SK-N-MC (cell line): ENCODE measurements around the gene COL6A1.

Experiments
- EZH2 ChIP-seq: fragments of 200-600 bp; sonication (generic); IDR thresholded peaks from one replicate; pipeline ENCODE4 v1.6.1; 2017; ENCODE audit warnings: antibody characterized with exemption
- POLR2AphosphoS5 ChIP-seq: IDR thresholded peaks from 2 replicates; pipeline ENCODE4 v1.6.1; 2012; ENCODE audit warnings: mild to moderate bottlenecking, low read depth, low read length, borderline replicate concordance

DNA sequence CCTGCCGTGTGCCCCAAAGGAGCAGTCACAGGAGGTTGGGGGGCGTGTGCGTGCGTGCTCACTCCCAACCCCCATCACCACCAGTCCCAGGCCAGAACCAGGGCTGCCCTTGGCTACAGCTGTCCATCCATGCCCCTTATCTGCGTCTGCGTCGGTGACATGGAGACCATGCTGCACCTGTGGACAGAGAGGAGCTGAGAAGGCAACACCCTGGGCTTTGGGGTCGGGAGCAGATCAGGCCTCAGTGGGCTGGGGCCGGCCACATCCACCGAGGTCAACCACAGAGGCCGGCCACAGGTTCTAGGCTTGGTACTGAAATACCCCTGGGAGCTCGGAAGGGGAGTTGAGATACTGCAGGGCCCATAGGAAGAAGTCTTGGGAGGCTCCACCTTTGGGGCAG lies 23.5 kb downstream of the COL6A1 start:
- TF ChIP-seq EZH2 (no peak), POLR2AphosphoS5 (no peak)
